Sigmoid colon (tissue), 4 donors: ENCODE data around the gene CACNG4.

Experiments
- CTCF ChIP-seq, 4 experiments: fragments of 450-650 bp in 3 of 4; fragments of 200-600 bp in 1 of 4; IDR thresholded peaks; one replicate each; pipeline ENCODE4 v1.5.1; 2016 to 2019; ENCODE audit warnings: antibody characterized with exemption in 4 of 4, mild to moderate bottlenecking in 3 of 4, moderate library complexity in 2 of 4
- POLR2AphosphoS5 ChIP-seq, 4 donors: sonication (generic); formaldehyde crosslinking; IDR thresholded peaks; one replicate each; pipeline ENCODE4 v1.6.1; 2017; ENCODE audit warnings: antibody characterized with exemption in 4 of 4

GRCh38 chr17:67020293-67020766 lies 55.8 kb downstream of the CACNG4 start:
- TF ChIP-seq CTCF (IDR thresholded peaks at IDR 0.05): no peak
- no peak for TF ChIP-seq POLR2AphosphoS5 (IDR thresholded peaks at IDR 0.05)
